ENCODE data around the gene PGAP6.
"Not testable (repeated sequence)": the region's sequence is repeated elsewhere in the genome, so short reads cannot be mapped to it uniquely, and the experiment has no call there.

The PGAP6 gene

GRCh38 chr16:396605-397004, 14.8 kb upstream of the PGAP6 start:
- no peaks in the 10 kb centered on the region for H3K9me3 Mint-ChIP-seq
- peak overlapping the region; percentile 80 for H3K27ac Mint-ChIP-seq
- no peaks in the 10 kb centered on the region for H3K27me3 Mint-ChIP-seq
- H3K36me3 Mint-ChIP-seq (ENCODE audit: low read depth), result peaks cover 30% of the 10 kb centered on the region
- intact Hi-C loops (cut with micrococcal nuclease), result loop anchor here (1.0 kb wide), 1 partner anchor 14 kb away; no protein-coding TSS in a partner anchor
- peak overlapping the region; percentile 79 for H3K4me3 Mint-ChIP-seq
- H3K4me1 Mint-ChIP-seq (ENCODE audit: low read depth), result peaks cover 46% of the 10 kb centered on the region

- Mint-ChIP-seq H3K27me3 (no peaks in the 10 kb centered on the region), H3K4me3 (peak overlapping the region; percentile 79), H3K4me1 (ENCODE audit: low read depth) (peaks cover 46% of the 10 kb centered on the region), H3K9me3 (no peaks in the 10 kb centered on the region), H3K36me3 (ENCODE audit: low read depth) (peaks cover 26% of the 10 kb centered on the region), H3K27ac (peak overlapping the region; percentile 80)
- intact Hi-C loops (cut with micrococcal nuclease), result loop anchor here (1.0 kb wide), 1 partner anchor 14 kb away; no protein-coding TSS in a partner anchor
Measured at GRCh38 chr16:396199-396598, 14.4 kb upstream of the PGAP6 start.

GRCh38 chr16:392450-393030, 10.8 kb upstream of the PGAP6 start:
- H3K9me3 Mint-ChIP-seq, result no peaks in the 10 kb centered on the region
- H3K27ac Mint-ChIP-seq, result peak overlapping the region; percentile 64
- H3K36me3 Mint-ChIP-seq (ENCODE audit: low read depth), result no peaks in the 10 kb centered on the region
- H3K27me3 Mint-ChIP-seq, result peaks cover 2% of the 10 kb centered on the region
- peaks cover 16% of the 10 kb centered on the region for H3K4me1 Mint-ChIP-seq (ENCODE audit: low read depth)
- intact Hi-C loops (cut with micrococcal nuclease), result no loop called here
- H3K4me3 Mint-ChIP-seq, result no peak overlapping the region

- H3K9me3 Mint-ChIP-seq, result no peaks in the 10 kb centered on the region
- no peak overlapping the region for H3K27ac Mint-ChIP-seq
- H3K4me3 Mint-ChIP-seq, result no peak overlapping the region
- no peaks in the 10 kb centered on the region for H3K36me3 Mint-ChIP-seq (ENCODE audit: low read depth)
- intact Hi-C loops (cut with micrococcal nuclease), result no loop called here
- peaks cover 2% of the 10 kb centered on the region for H3K27me3 Mint-ChIP-seq
- peaks cover 16% of the 10 kb centered on the region for H3K4me1 Mint-ChIP-seq (ENCODE audit: low read depth)
Measured at GRCh38 chr16:391885-392335, 10.1 kb upstream of the PGAP6 start.

- H3K4me1 Mint-ChIP-seq (ENCODE audit: low read depth), result peaks cover 14% of the 10 kb centered on the region
- intact Hi-C loops (cut with micrococcal nuclease), result no loop called here
- H3K4me3 Mint-ChIP-seq, result no peak overlapping the region
- H3K9me3 Mint-ChIP-seq, result no peaks in the 10 kb centered on the region
- peaks cover 7% of the 10 kb centered on the region for H3K36me3 Mint-ChIP-seq (ENCODE audit: low read depth)
- no peak overlapping the region for H3K27ac Mint-ChIP-seq
- peaks cover 2% of the 10 kb centered on the region for H3K27me3 Mint-ChIP-seq
Measured at GRCh38 chr16:389352-389751, 7.6 kb upstream of the PGAP6 start.

- H3K27ac Mint-ChIP-seq; H3K27me3 Mint-ChIP-seq; H3K9me3 Mint-ChIP-seq; H3K4me3 Mint-ChIP-seq; intact Hi-C loops (cut with micrococcal nuclease): not testable (repeated sequence)
- H3K36me3 Mint-ChIP-seq (ENCODE audit: low read depth), result peaks cover 13% of the 10 kb centered on the region
- peaks cover 27% of the 10 kb centered on the region for H3K4me1 Mint-ChIP-seq (ENCODE audit: low read depth)
Measured at GRCh38 chr16:387761-388666, 6.2 kb upstream of the PGAP6 start.

GRCh38 chr16:386641-387156, 4.9 kb upstream of the PGAP6 start:
- peaks cover 8% of the 10 kb centered on the region for H3K27me3 Mint-ChIP-seq
- peaks cover 27% of the 10 kb centered on the region for H3K4me1 Mint-ChIP-seq (ENCODE audit: low read depth)
- H3K4me3 Mint-ChIP-seq, result no peak overlapping the region
- H3K9me3 Mint-ChIP-seq, result no peaks in the 10 kb centered on the region
- intact Hi-C loops (cut with micrococcal nuclease), result no loop called here
- H3K27ac Mint-ChIP-seq, result no peak overlapping the region
- H3K36me3 Mint-ChIP-seq (ENCODE audit: low read depth), result peaks cover 13% of the 10 kb centered on the region

- peaks cover 43% of the 10 kb centered on the region for H3K4me1 Mint-ChIP-seq (ENCODE audit: low read depth)
- intact Hi-C loops (cut with micrococcal nuclease), result no loop called here
- H3K36me3 Mint-ChIP-seq (ENCODE audit: low read depth), result peaks cover 21% of the 10 kb centered on the region
- H3K27ac Mint-ChIP-seq, result peak overlapping the region; percentile 74
- peak overlapping the region; percentile 89 for H3K4me3 Mint-ChIP-seq
- peaks cover 8% of the 10 kb centered on the region for H3K27me3 Mint-ChIP-seq
- no peaks in the 10 kb centered on the region for H3K9me3 Mint-ChIP-seq
Measured at GRCh38 chr16:383326-384051, 1.7 kb upstream of the PGAP6 start.

GRCh38 chr16:381012-381788, 578 bp downstream of the PGAP6 start:
- peaks cover 34% of the 10 kb centered on the region for H3K36me3 Mint-ChIP-seq (ENCODE audit: low read depth)
- peaks cover 42% of the 10 kb centered on the region for H3K4me1 Mint-ChIP-seq (ENCODE audit: low read depth)
- intact Hi-C loops (cut with micrococcal nuclease), result no loop called here
- peaks cover 6% of the 10 kb centered on the region for H3K27me3 Mint-ChIP-seq
- H3K9me3 Mint-ChIP-seq, result no peaks in the 10 kb centered on the region
- peak overlapping the region; percentile 39 for H3K27ac Mint-ChIP-seq
- peak overlapping the region; percentile 77 for H3K4me3 Mint-ChIP-seq

- Mint-ChIP-seq H3K4me1 (ENCODE audit: low read depth) (peaks cover 41% of the 10 kb centered on the region), H3K4me3 (peak overlapping the region; percentile 77), H3K27me3 (peaks cover 6% of the 10 kb centered on the region), H3K9me3 (no peaks in the 10 kb centered on the region), H3K36me3 (ENCODE audit: low read depth) (peaks cover 35% of the 10 kb centered on the region), H3K27ac (peak overlapping the region; percentile 39)
- intact Hi-C loops (cut with micrococcal nuclease), result no loop called here
Measured at GRCh38 chr16:380762-381011, 1.1 kb downstream of the PGAP6 start.

GRCh38 chr16:379961-380761, 1.6 kb downstream of the PGAP6 start:
- intact Hi-C loops (cut with micrococcal nuclease), result no loop called here
- Mint-ChIP-seq H3K27me3 (peaks cover 6% of the 10 kb centered on the region), H3K27ac (peak overlapping the region; percentile 22), H3K4me1 (ENCODE audit: low read depth) (peaks cover 41% of the 10 kb centered on the region), H3K9me3 (no peaks in the 10 kb centered on the region), H3K4me3 (peak overlapping the region; percentile 77), H3K36me3 (ENCODE audit: low read depth) (peaks cover 41% of the 10 kb centered on the region)

- H3K36me3 Mint-ChIP-seq (ENCODE audit: low read depth), result peaks cover 49% of the 10 kb centered on the region
- H3K4me3 Mint-ChIP-seq, result no peak overlapping the region
- intact Hi-C loops (cut with micrococcal nuclease), result no loop called here
- peaks cover 6% of the 10 kb centered on the region for H3K27me3 Mint-ChIP-seq
- H3K27ac Mint-ChIP-seq, result peak overlapping the region; percentile 22
- peaks cover 38% of the 10 kb centered on the region for H3K4me1 Mint-ChIP-seq (ENCODE audit: low read depth)
- no peaks in the 10 kb centered on the region for H3K9me3 Mint-ChIP-seq
Measured at GRCh38 chr16:379183-379960, 2.4 kb downstream of the PGAP6 start.

Measured in dendritic cell treated with granulocyte-macrophage colony-stimulating factor and Interleukin-4, amounts not matched to agents 40 ng/mL and 50 ng/mL, for 4 days (primary cell).